Measurements from ENCODE around the gene PRKN.

The PRKN gene

DNA sequence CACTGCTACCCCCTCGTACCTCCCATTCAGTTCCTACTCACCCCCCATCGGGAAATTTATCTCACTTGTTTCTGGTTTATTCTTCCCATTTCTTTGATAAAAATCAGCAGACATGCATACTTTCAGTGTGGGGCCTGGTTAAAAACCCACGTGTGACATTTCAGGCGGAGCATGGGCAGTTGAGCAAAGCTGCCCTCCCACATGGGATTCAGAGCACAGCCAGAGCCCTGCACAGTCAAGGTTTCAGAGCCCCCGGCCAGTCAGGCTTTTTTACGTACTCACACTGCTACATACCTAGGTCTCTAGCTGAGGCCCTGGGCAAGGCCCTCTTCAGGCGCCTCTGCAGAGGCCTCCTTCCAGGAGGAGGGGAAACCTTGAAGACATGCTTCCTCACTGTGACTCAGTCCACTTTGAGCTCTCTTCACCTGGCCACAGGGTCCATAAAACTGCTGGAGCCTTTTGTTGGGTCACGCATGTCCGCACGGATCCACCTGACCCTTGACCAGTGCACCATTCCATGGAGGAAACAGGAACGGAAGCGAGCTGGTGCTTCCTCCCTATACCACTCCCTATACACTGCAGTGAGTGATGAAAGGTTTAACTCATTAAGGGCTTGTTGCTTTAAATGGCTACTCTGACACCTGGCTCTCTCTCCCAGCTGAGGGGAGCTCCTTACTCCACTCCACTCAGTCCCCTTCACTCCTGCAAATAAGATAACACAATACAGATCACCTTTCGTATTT lies 713.3 kb downstream of the PRKN start:
- DNase-seq: no peak

DNA sequence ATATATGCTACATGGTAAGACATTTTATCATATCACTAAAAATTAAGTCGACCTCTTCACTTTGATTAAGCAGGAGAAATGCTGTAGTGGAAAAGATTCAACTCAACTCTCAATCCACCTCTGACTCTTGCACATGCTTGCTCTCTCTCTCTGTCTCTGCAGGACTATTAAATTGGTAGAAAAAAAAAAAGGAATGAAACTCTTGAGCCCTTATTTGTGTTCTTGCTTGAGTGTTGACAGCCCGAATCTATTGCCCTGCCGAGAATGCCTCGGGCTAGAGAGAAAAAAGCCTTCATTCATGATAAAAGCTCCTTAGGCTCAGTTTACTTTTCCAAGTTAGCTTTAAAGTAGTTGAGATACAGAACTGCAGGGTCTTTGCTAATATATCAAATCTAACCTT lies 722.2 kb downstream of the PRKN start:
- no peak for DNase-seq

DNA sequence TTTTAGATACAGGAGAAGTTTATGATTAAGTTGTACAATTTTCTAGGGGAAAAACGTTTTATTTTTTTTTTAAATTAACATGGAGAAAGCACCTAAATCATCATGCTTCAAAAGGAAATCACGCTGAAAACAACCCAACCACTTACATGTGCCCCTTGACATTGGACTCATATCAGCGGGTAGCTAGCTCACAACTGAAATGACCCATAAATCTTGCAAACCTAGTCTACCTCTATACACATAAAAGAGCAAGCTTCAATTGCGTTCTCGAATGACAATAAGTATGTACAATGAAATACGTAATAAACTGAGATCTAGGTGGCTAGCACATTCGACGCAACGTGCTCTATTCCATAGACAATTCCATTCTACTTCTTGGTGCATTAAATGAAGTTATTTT lies 730.8 kb downstream of the PRKN start:
- DNase-seq: no peak

DNA sequence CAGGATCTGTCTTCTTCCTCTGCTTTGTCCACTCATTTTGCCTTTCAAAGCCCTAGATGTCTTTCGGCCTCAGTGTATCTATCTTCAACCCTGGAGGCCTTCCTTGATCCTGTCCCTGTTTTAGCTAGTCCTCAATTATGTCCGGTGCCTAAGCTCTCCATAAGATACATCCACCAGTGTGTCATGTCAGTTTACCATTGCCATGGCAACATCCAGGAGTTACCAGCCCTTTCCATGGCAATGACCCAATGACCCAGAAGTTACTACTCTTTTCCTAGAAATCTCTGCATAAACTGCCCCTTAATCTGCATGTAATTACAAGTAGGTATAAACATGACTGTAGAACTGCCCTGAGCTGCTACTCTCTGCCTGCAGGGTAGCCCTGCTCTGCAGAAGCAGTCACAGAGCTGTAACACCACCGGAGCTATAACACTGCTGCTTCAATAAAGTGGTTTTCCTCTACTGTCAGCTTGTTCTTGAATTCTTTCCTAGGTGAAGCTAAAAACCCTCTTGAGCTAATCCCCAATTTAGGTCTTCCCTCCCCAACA lies 741.6 kb downstream of the PRKN start:
- DNase-seq: no peak

DNA sequence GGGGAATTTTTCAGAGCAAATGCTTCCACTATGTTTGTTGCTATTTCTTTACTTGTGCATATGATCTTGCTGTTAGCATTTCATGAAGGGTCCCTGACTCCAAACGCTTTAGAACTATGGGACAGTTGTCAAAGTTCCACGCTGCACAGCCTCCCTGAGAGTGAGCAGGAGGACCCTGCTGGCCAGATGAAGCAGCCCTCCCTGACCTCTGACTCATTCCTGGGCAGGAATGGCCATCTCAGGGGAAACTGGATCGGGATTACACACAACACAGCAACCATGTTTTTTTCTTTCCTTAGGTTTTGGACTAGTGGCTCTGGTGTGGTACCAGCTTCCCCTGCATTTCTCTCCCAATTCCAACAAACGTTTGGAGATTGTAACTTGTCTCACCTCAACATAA lies 742.9 kb downstream of the PRKN start:
- DNase-seq: no peak

DNA sequence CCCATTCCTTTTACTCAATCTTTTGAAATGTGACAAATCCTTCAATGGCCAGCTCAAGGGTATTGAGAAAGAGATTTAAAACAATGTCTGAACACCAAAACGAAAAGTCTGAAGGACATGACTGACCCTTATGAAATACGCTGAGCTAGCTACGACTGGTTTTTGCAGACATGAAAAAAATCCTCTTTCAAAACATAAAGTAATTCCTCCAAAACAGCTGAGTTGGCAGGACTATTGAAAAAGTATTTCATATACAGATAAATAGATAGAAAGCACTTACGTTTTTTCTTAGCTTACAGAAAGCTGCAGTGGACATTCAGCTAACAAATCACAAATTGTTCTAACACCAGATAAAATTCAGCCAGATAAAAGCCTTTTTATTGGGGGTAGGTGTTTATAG lies 751.0 kb downstream of the PRKN start:
- DNase-seq: no peak

DNA sequence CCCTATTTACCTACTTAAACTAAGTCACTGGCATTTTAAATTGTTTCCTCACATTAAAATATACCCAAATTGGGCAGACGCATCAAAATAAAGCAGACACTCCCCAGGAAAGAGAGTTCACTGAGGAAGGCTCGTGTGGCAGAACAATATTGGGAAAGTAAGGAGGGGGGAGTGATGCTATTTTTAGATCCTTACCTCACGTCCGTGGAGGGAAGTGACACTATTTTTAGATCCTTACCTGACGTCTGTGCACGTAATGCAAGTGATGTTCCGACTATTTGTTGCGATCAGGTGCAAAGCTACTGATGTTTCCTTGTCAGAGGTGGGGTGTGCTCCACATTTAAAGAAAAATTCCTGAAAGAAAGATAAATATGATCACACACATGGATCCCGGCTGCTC lies 754.5 kb downstream of the PRKN start:
- DNase-seq: no peak

DNA sequence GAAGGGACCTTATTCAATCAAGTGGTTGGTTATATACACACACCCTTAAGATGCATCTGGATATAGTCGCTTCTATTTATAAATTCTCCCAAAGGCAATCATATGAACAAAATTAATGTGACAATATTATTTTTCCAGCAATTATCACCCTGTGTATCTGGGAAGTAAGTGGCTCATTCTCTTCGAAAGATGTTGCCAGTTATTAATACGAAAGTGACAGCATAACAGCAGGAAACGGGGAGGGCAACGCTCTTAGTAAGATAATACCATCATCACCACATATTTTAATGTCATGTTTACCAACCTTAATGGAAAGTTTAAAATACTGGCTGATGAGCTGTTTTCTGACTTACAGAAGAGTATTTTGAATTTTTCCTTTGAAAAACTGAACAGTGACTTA lies 756.5 kb downstream of the PRKN start:
- DNase-seq: no peak

DNA sequence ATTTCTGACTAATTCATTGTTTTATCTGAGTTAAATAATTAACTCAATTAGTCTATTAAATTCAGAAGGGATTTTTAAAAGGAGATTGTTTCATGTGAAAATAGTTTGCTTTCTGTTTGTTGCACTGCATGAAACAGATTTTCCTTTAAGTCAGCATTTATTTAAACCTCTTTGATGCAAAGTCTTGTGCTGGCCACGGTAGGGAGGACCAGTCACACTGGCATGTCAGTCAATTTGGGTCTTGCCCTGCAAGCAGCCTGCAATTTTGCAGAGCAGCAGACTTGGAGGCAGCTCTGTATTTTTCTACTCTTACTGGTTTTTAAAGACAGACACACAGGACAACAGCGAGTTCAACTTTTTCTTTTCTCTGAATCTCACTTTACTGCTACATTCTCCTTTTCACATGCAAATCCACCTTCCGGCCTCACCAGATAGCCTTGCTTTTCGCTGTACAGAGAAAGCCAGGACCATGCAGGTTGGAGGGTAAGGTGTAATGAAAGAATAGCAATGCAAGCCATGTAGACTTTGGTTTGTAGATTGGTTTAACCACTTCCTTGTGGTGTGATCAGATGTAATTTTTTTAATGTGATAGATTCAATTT lies 763.8 kb downstream of the PRKN start:
- no peak for DNase-seq

DNA sequence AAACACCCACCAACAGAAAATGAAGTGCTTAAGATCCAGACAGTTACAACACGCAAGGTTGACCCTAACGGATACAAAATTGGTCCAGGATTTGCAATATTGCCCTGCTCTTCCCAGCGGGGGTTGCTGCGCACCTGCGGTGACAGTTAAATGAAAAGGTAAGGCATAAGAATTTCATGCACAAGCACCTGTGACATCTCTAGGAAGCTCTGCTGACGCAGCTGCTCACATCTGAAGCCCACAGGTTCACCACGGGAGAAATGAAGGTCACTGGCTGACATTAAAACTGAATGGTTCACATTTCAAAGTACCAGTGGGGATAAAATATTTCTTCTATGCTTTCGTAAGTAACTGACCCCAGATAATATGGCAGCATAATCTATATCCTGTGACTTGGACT lies 764.4 kb downstream of the PRKN start:
- no peak for DNase-seq

DNA sequence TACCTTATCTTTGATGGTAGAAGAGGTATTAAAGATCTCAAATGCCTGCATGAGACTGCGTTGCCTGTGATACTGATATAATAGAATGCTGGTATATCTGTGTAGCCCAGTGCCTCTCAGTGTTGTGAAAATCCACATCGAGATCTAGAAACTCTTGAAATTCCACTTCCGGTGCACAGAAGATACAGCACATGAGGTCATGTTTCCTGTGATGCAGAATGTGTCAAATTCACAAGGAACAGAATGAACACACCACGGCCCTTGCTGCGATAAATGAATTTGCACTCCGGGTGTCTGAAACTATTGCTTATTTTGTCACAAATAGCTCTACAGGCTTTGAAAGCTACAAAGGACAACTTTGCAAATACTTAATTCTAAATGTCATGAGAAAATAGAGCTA lies 765.8 kb downstream of the PRKN start:
- no peak for DNase-seq

DNA sequence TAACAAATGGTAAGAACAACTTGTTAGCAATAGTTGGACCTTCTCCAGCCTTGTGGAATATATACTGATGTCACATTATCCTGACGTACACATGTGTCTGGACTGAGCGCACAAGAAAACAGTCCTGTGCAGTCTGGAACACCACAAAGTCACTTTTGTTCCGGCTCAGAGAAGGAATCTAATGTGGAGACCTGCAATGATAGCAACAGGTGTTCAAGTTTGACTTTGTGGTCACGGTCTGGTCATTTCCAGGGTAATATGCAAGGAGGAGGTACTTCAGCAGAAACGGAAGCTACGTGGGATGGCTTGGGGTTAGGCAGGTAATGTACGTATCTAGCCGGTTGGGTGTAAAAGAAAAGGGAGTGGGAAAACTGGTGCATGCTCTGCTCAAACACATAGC lies 766.5 kb downstream of the PRKN start:
- no peak for DNase-seq

DNA sequence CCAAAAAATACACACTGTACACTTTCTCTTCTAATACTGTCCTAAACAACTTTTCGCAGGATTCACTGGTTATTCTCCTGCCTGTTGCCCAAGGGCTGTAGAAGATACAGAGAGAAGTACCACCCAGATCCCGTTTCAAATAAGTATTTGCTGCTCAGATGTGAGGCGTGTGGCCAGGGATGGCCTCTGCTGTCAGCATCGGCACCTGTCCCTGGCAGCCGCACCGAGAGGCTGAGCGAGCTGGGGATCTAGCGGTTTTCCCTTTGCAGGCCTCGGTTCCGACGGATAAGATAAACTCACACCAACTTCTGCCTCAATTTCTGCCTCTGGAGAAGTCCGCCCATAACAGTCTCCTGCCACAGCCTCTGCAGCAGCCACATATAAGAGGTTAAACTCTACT lies 768.5 kb downstream of the PRKN start:
- no peak for DNase-seq

DNA sequence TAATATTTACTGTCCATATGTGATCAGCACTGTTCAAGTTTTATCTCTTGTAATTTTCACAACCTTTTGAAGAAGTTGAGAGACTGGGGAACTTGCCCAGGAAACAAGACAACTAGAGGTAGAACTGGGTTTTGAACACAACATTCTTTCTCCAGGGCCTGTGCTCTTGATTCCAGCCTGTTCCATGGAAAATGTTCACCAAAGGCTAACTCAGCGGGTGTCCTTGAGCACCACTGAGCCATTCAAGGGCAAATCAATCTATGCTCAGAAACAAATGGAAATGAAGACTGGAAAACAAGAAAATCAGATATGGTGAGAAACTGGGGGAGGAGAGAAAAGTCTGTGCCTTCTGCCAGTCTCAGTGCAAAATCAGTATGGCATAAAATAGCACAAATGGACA lies 771.5 kb downstream of the PRKN start:
- no peak for DNase-seq

DNA sequence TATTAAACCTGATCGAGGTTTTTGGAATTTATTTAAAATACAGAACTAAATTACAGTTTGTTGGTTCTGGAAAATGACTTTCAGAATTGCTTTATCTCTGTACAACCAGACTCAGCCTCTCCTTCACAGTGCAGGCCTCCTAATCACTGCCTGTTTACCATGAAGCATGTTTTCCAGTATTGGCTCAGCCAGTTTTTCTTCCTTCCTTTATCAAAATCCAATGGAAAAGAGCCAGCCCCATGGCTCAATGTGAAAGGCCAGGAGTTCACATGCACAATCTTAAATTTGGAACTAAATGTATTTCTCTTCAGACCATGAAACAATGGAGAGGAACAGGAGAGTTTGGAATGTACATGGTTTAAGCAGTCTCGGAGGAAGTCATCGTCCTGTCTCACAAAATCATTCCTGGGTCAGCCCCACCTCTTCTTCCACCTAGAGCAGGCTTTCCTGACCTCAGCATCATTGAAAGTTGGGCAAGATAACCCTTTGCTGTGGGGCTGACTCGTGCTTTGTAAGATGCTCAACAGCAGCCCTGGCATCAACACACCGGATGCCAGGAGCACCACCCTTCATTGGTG lies 772.8 kb downstream of the PRKN start:
- no peak for DNase-seq

DNA sequence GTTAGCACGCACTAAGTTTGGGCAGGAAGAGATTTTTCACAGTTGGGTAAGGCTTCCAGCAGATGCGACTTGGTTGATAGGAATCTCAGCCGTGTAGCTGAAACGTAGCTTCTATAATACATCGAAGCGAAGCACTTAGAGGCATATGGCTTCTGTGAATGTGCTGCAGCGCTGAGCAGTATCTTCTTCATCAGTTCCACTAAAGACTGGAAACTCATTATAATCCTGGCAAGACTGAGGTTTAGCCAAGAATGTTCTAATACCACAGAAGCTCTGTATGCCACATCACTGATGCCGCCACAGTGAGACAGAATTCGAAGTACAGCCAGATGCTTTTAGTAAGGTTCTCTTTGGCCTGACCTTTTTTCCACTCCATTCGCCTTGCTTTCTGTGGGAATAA lies 773.5 kb downstream of the PRKN start:
- DNase-seq: no peak

DNA sequence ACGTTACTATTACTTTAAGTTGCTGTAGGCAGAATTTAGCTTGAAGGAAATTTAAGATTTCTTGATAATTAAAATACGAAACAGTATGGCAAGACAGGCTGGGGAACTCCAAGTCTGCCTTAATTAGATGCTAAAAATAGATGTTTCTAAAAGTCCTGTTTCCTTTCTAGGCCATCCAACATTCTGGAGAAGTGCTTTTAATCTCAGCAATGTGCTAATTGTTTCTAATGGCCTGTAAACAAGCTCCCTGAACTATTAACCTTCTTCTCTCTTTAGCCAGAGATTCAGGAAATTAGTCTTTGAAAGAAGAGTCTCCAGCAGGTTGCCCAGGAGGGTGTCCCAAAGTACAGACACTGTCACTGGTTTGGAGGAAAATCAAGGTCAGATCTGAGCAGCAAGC lies 776.4 kb downstream of the PRKN start:
- DNase-seq: no peak

DNA sequence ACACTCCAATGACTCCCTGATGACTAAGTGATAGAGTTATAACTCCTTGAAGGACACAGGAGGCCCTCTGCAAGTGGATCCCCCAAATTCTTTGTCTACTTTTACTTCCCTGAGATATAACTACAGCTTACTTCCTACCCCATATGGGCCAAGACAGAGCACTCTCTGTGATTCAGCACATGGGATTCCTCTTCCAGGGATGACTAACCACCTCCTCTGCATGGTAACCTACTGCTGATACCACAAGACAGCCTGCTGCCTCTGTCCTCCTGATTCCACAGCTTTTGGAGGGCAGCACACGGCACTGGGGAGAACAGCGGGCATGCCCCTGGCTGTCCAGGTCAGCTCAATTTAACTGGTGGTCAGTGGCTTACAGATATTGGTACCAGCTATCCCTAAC lies 778.0 kb downstream of the PRKN start:
- DNase-seq: no peak

DNA sequence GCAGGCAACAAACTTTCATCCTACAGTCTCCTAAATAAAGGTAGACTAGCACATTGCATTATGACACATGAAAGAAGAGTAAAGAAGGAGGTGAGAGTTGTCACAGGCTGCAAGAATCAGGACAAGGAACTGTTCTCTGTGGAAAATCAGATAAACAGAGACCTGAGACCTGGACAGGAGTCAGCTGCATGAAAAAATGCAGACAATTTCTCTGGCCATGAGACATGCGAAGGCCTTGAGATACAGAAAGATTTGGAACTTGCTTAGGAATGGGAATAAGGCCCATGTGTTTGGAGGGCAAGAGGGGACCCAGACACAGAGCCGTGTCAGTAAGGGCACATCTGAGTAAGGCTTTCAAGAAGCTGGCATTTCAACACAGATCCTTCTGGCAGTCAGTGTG lies 779.1 kb downstream of the PRKN start:
- DNase-seq: no peak

DNA sequence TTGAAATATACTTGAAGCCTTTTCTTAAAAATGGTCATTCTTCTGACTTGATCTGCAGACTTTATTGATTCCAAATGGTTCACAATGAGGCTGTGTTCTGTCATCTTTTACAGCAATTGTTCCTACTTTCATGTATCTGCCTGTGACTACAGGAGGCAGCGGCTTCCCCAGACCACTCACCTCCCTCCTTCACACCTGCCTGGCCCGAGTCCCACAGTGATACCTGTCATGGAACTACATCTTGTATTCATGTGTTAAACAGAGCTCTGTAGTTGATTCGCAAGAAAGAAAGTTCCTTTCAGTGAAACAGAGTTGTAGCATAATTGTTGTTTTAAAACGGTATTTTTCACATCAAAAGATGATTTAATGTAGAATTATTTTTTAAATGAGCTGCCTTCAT lies 780.2 kb downstream of the PRKN start:
- DNase-seq: no peak

DNA sequence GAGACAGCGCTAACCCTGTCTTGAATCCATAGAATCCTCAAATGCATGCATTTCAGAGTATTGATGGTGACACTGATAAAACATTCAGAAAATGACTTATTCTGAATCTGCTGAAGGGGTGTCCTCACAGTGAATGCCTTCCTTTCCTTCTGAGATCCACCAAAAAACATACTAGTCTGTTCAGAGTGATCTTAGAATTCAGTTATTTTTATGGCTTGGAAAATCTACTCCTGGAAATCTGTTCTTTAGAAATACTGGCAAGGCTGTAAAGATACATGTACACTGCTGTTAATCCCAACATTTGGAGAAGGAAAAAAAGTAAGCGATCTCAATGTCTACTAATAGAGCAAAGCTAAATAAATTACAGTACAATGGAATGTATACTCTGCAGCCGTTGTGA lies 781.1 kb downstream of the PRKN start:
- DNase-seq: no peak

DNA sequence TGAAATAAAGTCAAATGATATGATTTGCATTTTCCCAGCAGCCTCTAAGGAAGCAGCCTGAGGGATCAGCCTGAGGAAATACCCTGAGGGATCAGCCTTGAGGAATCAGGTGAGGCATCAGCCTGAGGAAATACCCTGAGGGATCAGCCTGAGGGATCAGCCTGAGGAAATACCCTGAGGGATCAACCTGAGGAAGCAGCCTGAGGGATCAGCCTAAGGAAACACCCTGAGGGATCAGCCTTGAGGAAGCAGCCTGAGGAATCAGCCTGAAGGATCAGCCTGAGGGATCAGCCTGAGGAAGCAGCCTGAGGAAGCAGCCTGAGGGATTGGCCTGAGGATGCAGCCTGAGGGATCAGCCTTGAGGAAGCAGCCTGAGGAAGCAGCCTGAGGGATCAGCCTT lies 784.0 kb downstream of the PRKN start:
- DNase-seq: no peak

DNA sequence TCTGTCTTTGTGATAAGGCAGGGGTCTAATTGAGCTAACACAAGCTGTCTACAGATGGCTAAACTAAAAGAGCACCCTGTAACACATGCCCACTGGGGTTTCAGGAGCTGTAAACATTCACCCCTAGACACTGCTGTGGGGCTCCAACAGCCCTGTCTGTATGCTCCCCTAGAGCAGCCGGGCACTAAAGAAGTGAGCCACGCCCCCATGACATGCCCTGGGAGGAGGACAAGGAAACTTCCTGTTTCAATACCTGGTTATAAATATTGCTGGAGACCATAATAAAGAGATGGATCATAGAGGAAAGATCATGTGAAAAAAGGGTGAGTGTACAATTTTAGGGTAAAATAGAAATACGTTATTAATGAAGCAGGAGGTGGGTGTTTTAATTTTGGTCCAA lies 786.0 kb downstream of the PRKN start:
- no peak for DNase-seq

DNA sequence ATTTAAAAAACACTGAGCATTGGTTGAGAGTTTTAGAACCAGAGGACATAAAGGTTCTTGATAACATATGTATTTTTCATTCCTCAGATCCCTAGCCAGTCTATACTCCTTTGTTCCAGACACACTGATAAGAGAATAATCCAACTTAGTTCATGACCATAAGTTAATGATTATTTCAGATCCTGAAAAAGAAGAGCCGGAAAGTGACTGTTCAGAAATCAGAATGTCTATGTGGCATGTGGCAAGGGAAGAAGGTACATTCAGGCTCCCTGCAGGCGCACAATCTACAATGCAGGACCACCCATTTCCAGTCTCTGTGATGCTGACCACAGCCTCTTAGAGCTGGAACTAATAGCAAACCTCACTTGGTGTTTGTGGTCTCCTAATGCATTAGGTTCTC lies 787.0 kb downstream of the PRKN start:
- DNase-seq: no peak

DNA sequence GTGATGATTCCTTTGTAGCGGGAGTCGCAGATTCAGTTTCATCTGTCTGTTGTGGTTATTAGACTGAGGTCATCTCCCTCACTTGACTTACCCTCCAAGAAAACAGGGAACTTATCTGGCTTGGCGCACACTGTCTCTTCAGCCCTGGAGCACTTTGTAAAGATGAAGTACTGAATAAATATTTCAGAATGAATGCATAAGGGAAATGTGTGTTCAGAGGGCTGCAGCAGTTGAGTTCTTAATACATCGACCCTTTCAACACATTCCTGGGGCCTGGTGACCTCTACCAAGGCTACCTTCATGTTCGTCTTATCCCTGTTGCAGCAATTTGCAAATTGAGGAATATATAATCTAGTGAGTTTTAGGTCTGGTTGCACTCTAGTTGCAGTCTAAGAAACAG lies 801.2 kb downstream of the PRKN start:
- DNase-seq: no peak

Data from NCI-H1436 (cell line).